Kasumi-1 (cell line): ENCODE results near the gene KNL1.
"Not testable (repeated sequence)": the region's sequence is repeated elsewhere in the genome, so short reads cannot be mapped to it uniquely, and the experiment has no call there.

ENCODE experiments used
- DNase-seq, 2 experiments: peaks; one replicate each; lab custom pipeline; 2025; lab: John Stamatoyannopoulos, UW

KNL1 gene, protein sequence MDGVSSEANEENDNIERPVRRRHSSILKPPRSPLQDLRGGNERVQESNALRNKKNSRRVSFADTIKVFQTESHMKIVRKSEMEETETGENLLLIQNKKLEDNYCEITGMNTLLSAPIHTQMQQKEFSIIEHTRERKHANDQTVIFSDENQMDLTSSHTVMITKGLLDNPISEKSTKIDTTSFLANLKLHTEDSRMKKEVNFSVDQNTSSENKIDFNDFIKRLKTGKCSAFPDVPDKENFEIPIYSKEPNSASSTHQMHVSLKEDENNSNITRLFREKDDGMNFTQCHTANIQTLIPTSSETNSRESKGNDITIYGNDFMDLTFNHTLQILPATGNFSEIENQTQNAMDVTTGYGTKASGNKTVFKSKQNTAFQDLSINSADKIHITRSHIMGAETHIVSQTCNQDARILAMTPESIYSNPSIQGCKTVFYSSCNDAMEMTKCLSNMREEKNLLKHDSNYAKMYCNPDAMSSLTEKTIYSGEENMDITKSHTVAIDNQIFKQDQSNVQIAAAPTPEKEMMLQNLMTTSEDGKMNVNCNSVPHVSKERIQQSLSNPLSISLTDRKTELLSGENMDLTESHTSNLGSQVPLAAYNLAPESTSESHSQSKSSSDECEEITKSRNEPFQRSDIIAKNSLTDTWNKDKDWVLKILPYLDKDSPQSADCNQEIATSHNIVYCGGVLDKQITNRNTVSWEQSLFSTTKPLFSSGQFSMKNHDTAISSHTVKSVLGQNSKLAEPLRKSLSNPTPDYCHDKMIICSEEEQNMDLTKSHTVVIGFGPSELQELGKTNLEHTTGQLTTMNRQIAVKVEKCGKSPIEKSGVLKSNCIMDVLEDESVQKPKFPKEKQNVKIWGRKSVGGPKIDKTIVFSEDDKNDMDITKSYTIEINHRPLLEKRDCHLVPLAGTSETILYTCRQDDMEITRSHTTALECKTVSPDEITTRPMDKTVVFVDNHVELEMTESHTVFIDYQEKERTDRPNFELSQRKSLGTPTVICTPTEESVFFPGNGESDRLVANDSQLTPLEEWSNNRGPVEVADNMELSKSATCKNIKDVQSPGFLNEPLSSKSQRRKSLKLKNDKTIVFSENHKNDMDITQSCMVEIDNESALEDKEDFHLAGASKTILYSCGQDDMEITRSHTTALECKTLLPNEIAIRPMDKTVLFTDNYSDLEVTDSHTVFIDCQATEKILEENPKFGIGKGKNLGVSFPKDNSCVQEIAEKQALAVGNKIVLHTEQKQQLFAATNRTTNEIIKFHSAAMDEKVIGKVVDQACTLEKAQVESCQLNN (N-terminal part only)

DNA sequence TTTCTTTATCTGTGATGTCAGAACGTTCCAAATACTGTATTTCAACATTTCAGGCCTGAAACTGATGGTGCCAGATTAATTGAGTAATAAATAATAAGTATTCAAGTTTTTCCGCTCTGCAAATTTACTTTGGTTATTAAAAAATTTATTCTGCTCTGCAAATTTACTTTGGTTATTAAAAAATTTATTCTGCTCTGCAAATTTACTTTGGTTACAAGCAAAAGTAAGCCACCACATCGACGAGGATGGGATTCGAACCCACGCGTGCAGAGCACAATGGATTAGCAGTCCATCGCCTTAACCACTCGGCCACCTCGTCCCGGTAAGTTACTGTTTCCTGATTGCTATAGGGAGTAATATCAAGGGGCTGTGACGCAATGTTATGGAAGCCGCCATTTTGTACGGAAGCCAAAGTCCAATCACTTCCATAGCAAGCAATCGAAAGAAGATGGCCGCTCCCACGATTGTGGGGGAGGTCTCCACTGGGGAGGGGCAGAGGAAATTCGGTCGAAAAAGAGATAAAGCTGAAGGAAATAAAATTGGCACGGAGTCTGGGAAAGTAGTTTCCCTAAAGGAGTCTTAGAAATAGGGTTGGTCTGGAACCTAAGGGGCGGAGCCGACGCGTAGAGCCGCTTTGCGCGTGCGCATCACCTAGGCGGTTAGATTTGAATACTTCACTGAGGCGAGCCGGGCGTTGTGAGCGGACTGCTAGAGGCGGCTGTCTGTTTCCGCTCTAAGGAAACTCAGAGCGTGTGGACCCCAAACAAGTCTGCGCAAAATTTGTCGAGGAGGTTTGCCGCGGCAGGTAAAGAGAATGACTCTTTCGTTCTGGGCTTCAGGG lies at the start of gene KNL1:
Gene KNL1, plus strand, starts transcription at position 662 of the 841 bp plus-strand sequence. CDS start 8,683 bp downstream, outside the sequence.
- DNase-seq: peak; percentile 70 to 81

DNA sequence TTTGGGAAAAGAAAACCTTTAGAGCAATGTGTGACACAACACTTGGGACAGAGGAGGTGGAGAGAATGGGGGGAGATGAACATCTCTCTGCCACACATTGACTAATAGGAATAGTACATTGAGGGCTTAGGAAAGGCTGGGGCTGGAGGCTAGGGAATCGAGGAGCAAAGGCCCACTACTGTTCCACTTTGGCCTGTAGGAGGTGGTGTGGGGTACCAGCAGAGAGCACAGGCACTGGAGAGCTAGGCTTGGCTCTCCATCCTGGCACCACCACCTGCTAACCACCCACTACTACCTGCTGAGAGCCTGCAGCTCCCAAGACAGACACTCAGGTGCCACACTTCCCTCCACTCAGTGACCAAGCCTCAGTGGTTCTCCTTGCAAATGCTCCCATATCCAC lies 48.6 kb upstream of the KNL1 start:
- no peak for DNase-seq

DNA sequence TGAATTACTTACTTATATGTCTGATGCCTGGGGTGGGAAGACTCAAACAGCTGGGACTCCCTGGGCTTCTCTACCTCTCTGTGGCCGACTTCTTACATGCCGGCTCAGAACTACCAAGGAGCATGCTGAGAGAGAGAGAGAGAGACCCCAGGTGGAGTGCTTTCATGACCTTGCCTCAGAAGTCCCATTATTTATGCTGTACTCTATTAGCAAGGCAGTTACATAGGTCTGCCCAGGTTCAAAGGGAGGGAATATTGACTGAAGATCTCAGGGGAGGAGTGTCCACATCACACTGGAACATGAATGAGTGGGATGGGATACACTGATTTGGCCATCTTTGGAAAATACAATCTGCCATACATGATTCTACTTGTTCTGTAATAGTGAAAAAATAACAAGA lies 45.4 kb upstream of the KNL1 start:
- no peak for DNase-seq

DNA sequence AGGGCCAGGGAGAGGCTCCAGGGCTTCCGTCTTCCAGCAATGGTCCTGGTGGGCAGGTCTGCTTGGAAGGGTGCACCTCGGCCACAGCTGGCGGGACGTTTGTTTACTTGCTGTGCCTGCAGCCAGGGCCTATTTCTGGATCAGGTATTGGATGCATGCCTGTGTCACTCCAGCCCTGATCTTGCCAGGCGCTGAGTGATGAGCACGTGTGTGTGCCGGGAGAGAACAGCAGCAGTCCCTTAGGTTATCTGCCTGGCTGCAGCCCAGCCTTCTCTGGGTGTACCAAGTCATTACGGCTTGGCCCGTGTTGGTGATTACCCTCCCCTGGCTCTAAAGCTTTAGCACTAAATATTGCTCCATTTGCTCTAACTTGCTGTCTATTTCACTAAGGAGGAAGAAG lies 44.2 kb upstream of the KNL1 start:
- DNase-seq: no peak

DNA sequence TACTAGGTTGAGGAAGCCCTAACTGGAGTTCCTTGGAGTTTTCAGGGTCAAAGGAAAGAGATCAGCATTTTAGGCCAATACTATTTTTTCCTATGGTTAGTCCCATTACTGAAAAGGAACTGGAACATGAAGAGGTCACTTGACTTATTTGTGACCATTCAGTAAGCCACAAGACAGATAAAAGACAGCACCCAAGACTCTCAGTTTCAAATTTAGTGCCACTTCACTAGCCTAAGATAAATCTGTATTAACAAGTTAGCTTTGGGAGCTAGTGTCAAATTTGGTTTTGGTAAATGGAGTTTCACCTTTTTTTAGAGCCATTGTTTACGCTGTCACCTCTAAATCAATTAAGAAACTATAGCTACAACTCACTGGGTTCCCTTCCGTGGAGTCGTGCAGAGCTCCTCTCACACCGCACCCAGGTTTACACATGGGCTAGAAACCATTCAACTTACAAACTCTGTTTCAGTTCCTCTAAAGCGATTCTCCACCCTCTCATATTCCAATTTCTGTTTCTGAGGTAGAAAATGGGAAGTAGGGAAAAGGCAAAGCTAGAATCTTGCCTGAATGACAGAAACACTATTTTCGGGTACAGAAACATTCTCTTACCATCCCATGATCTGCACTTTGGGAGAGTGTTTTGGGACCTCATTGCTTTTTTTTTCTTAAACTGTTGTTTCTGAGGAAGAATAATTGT lies 43.6 kb upstream of the KNL1 start:
- no peak for DNase-seq

DNA sequence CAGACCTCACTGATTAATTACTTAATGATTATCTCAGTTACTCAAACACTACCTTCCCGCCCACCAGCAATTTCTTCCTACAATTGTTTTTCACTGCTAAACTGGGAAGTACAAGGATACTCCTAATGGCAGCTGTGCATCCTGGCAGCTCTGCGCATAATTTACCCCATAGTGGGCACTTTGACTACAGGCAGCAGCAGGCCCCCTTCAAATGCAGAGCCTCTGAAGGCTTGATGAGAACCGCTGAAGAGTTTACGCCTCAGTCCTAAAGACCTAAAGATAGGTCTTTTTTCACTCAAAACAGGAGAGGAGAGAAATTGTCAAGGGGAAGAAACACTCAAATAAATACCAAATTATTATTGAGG lies 39.9 kb upstream of the KNL1 start:
- no peak for DNase-seq

DNA sequence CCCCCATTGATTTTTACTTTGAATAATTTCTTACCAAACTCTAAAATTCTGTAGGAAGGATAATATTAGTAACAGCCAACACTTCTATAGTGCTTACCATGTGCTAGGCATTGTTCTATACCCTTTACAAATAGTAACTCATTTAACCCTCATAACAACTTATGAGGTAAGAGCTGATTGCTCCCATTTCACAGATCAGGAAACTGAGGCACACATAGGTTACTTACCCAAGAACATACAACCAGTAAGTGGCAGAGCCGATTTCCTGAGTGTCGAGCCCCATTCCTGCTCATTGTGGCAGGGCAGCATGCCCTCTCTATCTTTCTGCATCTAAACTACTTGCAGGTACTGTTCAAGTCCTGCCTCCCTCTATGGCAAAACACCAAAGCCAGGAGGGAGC lies 38.2 kb upstream of the KNL1 start:
- DNase-seq: no peak

DNA sequence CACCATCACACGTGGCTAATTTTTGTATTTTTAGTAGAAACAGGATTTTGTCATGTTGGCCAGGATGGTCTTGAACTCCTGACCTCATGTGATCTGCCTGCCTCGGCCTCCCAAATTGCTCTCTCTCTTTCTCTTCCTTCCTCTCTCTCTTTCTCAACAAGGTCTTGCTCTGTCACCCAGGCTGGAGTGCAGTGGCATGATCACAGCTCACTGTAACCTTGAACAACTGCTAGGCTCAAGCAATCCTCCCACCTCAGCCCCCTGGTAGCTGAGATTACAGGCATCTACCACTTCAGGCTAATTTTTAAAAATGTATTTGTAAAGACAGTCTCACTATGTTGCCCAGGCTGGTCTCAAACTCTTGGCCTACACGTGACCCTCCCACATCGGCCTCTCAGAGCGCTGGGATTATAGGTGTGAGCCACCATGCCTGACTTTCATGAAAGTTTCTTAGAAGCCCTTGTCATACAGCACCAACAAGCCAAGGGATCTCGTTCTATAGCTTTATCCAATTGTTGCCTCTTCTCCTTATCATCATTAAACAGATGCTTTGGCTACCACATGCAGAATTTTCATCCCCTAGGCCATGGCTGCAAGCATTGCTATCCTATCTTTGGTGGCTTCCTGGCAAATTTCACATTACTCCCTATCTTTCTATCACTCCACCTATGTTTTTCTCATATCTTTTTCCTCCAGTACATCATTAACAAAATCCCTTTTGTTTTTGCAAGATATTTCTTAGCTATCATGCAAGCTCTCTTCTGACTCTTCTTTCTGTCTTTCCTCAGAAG lies 34.9 kb upstream of the KNL1 start:
- no peak for DNase-seq

DNA sequence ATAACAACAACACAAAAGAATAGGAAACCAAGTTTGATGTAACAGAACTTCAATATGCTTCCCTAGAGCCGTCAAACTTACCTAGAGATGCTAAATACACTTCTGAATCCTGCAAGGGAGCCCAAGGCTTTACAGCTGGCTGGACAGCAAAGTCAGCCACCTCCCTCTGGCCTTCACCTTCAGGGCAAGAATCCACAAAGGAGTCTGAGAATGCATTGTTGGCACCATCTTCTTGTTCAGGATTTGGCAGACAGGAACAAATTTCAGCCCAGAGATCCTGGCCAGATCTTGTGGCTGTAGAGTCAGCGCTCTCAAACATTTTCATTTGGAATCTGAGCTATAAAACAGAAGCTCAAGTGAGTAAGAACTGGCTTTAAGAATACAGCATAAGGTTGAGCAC lies 31.4 kb upstream of the KNL1 start:
- DNase-seq: no peak

DNA sequence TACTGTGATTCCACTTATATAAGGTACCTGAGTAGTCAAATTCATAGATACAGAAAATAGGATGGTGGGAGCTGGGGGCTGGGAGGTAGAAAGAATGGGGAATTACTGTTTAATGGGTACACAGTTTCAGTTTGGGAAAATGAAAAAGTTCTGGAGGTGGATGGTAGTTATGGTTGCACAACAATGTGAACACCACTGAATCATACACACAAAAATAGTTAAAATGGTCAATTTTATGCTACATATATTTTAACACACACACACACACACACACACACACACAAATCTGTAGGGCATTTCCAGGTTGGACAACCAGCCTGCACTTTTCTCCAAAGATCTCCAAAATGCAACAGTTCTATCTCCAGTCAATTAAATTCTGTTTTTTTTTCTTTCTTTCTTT lies 30.6 kb upstream of the KNL1 start:
- no peak for DNase-seq

DNA sequence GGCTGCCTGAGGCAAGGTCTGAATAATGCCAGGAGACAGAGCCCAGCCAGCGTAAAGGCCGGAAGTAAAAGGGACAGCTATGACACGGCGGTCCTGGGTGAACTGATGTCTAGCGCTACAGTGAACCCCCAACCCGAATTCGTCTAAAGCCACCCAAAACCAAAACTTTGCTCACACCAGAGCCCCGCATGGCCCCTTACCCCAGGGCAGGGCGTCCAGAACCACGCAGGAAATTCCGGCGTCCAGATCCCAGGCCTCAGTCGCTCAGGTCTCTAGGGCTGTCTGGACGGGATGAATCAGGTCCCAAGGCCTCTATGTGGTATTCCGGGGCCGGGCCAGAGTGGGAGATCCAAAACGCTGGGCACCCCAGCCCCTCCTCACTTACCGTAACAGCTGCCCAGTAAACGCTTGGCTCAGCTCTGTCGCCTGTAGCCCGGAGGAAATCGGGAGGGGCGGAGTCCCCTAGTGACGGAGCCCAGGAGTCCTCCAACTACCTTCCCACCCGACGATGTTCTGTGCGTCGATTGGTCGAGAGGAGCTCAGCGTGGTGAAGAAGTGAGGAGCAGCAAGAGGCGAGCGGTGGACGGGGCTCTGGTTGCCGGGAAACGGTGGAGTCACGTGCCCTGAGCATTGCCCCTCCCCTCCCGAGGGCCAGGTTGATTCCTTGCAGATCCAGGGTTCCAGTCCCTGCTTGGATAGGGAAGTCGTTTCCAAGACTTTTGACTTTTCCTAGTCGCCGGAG lies 29.3 kb upstream of the KNL1 start, which contains the start of gene CCDC32:
Gene CCDC32, minus strand, starts transcription at position 452 of the 742 bp plus-strand sequence. CDS start 2,027 bp downstream, outside the sequence.
- DNase-seq: peak; percentile 95 to 97

DNA sequence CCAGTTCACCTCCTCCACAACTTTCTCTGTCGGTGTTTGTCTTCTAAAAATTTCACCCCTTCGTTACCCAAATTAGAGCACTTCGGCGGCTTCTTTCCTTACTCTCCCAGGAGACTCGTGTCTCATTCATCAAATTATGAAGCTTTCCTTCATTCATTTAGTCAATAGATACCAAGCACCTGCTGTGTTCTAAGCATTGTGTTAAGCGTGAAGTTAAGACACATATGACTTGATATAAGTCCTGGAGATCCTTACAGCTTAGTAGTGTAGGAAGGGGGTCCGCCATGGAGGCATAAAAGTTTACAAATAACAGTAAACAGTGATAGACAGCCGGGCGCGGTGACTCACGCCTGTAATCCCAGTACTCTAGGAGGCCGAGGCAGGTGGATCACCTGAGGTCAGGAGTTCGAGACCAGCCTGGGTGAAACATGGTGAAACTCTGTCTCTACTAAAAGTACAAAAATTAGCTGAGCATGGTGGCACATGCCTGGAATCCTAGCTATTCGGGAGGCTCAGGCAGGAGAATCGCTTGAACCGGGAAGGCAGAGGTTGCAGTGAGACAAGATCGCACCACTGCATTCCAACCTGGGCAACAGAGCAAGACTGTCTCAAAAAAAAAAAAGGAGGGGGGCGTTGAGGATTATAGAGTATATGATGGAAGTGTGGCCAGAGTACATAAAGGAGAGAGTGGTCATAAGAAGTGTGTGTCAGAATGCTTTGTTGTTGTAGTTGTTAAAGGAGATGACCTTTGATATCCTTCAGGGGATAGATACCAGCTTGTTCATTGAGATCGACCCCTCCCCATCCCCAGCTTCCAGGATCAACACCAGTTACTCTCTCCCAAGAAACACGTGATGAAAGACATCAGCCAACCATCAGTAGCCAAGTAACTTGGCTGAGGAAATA lies 28.5 kb upstream of the KNL1 start:
- DNase-seq: no peak

DNA sequence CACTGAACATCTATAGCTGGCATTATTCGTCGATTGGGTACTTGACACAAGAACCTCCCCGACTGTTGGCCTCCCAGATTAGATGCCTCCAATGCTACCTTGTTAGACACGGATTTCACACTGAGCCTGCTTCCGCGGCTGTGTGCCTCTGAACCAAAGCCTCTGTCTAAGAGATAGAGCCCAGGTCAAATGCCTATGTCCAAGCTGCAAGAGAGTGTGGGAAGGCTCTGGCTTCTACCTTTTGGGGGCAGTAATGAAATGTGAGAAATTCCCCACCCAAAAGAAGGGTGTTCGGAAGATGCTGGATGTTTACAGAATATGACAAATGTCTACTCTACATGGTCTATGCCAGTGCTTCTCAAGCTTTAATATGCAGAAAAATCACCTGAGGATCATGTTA lies 26.9 kb upstream of the KNL1 start:
- no peak for DNase-seq

DNA sequence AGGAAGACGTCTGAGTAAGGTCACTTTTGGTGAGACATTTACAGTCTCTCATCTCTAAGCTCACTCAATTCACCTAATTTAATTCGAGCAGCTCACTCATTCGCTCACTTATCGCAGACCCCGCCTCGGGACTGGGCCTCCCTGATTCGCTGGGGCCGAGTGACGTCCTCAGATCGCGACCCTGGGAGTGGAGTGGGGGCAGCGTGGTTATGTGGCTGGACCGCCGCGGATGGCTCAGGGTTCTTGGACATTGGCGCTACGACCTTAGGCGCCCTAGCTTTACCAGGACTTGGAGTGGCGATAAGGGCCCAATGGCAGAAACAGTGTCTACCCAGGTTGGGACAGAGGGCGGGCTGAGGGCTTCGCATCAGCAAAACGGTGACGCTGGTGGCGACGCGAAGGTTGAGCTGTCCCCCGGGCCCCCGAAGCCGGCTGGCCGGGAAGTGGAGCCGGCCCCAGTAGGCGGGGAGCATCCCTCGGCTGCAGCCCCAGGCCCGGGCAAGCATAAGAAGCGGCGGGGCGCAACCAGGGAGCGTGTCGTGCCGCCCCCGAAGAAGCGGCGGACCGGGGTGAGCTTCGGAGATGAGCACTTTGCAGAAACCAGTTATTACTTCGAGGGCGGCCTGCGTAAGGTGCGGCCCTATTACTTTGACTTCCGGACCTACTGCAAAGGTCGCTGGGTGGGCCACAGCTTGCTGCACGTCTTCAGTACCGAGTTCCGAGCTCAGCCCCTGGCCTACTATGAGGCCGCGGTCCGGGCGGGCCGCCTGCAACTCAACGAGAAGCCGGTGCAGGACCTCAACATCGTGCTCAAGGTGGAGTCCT lies 24.7 kb upstream of the KNL1 start, which contains the start of gene RPUSD2:
Gene RPUSD2, plus strand, starts transcription at position 171 of the 825 bp plus-strand sequence. Its CDS starts 39 bp downstream, at position 210.
- DNase-seq: peak; percentile 70 to 75

DNA sequence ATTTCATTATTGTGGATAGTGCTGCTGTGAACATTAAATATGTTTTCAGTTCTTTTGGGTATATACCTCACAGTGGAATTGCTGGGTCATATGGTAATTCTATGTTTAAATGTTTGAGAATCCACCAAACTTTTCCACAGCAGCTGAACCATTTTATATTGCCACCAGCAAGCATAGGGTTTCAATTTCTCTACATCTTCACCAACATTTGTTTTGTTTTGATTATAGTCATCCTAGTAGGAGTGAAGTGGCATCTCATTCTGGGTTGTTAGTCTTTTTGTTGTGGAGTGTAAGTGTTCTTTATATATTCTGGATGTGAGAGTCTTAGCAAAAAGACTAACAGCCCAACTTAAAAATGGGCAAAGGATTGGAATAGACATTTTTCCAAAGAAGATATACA lies 18.9 kb upstream of the KNL1 start:
- DNase-seq: no peak

DNA sequence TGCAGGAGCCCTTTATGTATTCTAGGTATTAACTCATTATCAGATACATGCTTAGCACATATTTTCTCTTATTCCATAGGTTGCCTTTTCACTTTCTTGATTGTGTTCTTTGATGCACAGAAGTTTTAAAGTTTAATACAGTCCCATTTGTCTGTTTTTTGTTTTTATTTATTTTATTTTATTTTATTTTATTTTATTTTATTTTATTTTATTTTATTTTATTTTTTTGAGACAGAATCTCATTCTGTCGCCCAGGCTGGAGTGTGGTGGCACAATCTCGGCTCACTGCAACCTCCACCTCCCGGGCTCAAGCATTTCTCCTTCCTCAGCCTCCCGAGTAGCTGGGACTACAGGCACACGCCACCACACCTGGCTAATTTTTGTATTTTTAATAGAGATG lies 17.1 kb upstream of the KNL1 start:
- not testable (repeated sequence) for DNase-seq

DNA sequence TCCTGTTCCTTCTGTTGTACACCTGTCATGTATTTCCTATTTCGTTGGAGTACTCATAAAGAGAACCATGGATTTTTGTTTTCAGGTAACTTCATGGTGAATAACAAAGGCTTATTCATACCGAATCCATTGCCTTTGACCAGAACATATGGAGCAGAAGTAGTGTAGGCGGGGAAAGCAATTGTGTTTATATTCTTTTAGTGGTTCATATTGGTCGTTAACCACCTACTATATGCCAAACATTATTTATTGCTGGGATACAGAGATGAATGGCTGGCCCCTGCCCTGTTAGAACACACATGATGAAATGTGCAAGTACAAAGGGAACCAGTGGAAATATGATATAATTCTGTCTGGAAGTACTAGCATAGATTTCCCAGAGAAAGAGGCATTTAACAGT lies 15.2 kb upstream of the KNL1 start:
- DNase-seq: no peak
